GM18873 (cell line): ENCODE data around the gene REEP6.
"Not testable (repeated sequence)": the region's sequence is repeated elsewhere in the genome, so short reads cannot be mapped to it uniquely, and the experiment has no call there.

ENCODE experiments used
- ATAC-seq: cut with Tn5 transposase; IDR thresholded peaks from one replicate; pipeline ENCODE4 v1.9.1; 2021; ENCODE audit warnings: mild to moderate bottlenecking, moderate library complexity, moderate number of reproducible peaks; ENCODE audit not compliant: unreplicated experiment, low FRiP score

REEP6 gene

GRCh38 chr19:1488282-1488601 is 2.7 kb upstream of the REEP6 start:
- no peak for ATAC-seq

GRCh38 chr19:1489463-1490310 is 1.3 kb upstream of the REEP6 start:
- ATAC-seq, result no peak

GRCh38 chr19:1490311-1491113 is 469 bp upstream of the REEP6 start, which contains the start of gene PCSK4:
TSS of gene PCSK4 (minus strand) at chr19:1490350. CDS start at chr19:1490346, 4 bp downstream.
- peak; percentile 72 for ATAC-seq

GRCh38 chr19:1491849-1492170 is 829 bp downstream of the REEP6 start:
- no peak for ATAC-seq

- ATAC-seq, result no peak
Measured at GRCh38 chr19:1492474-1493006, 1.6 kb downstream of the REEP6 start.

GRCh38 chr19:1494115-1494815 is 3.3 kb downstream of the REEP6 start:
- ATAC-seq, result no peak

GRCh38 chr19:1495051-1495798 is 4.2 kb downstream of the REEP6 start:
- ATAC-seq, result no peak

GRCh38 chr19:1495799-1496713 is 5.1 kb downstream of the REEP6 start:
- no peak for ATAC-seq

GRCh38 chr19:1496714-1497577 is 6.0 kb downstream of the REEP6 start:
- ATAC-seq, result no peak

GRCh38 chr19:1497578-1498235 is 6.7 kb downstream of the REEP6 start:
- no peak for ATAC-seq

- not testable (repeated sequence) for ATAC-seq
Measured at GRCh38 chr19:1499231-1499630, 8.2 kb downstream of the REEP6 start.

- no peak for ATAC-seq
Measured at GRCh38 chr19:1501200-1501595, 10.2 kb downstream of the REEP6 start.

- ATAC-seq, result no peak
Measured at GRCh38 chr19:1502433-1503088, 11.6 kb downstream of the REEP6 start.

GRCh38 chr19:1503089-1503924 is 12.3 kb downstream of the REEP6 start:
- no peak for ATAC-seq

- no peak for ATAC-seq
Measured at GRCh38 chr19:1503925-1504773, 13.2 kb downstream of the REEP6 start.
